ENCODE results near the gene ARHGAP6.
A peak's percentile ranks its signal among the peaks of the same experiment; 100 is the strongest.

The ARHGAP6 gene

GRCh38 chrX:11665168-11666111 is at the start of gene ARHGAP6:
ARHGAP6 (minus strand) TSS chrX:11665920; CDS start chrX:11664828, 1,092 bp downstream.
- H3K4me1 ChIP-seq = peaks cover 0 to 6% (median 0%) of the 10 kb centered on the region in 4 donors
- DNase-seq = peak; percentile 25 to 68
- no peak for TF ChIP-seq CTCF (IDR thresholded peaks at IDR 0.05)
- H3K4me3 ChIP-seq = peak within 1 kb of the TSS; percentile 55 to 59
- H3K9me3 ChIP-seq = peaks cover 0 to 8% (median 0%) of the 10 kb centered on the region in 3 donors
- intact Hi-C loops (cut with DNase I; ENCODE audit: low total_unique reads) = no loop called here
- H3K27ac ChIP-seq = peak within 1 kb of the TSS; percentile 50 to 70
- no peaks in the 10 kb centered on the region for H3K27me3 ChIP-seq
- no peaks in the 10 kb centered on the region for H3K36me3 ChIP-seq

- H3K9me3 ChIP-seq = no peaks in the 10 kb centered on the region
- H3K27ac ChIP-seq = no peak overlapping the region
- no peak for TF ChIP-seq CTCF (IDR thresholded peaks at IDR 0.05)
- intact Hi-C loops (cut with DNase I; ENCODE audit: low total_unique reads) = no loop called here
- no peaks in the 10 kb centered on the region for H3K36me3 ChIP-seq
- DNase-seq = no peak
- no peak overlapping the region for H3K4me3 ChIP-seq
- H3K4me1 ChIP-seq = no peaks in the 10 kb centered on the region
- no peaks in the 10 kb centered on the region for H3K27me3 ChIP-seq
Measured at GRCh38 chrX:11704725-11705495, 39.2 kb upstream of the ARHGAP6 start.

GRCh38 chrX:11703855-11704254 is 38.1 kb upstream of the ARHGAP6 start:
- TF ChIP-seq CTCF (IDR thresholded peaks at IDR 0.05) = no peak
- intact Hi-C loops (cut with DNase I; ENCODE audit: low total_unique reads) = no loop called here
- H3K36me3 ChIP-seq = no peaks in the 10 kb centered on the region

GRCh38 chrX:11702965-11703631 is 37.4 kb upstream of the ARHGAP6 start:
- no peaks in the 10 kb centered on the region for H3K9me3 ChIP-seq
- no peaks in the 10 kb centered on the region for H3K36me3 ChIP-seq
- H3K4me1 ChIP-seq = no peaks in the 10 kb centered on the region
- DNase-seq = no peak
- no peak for TF ChIP-seq CTCF (IDR thresholded peaks at IDR 0.05)
- no peak overlapping the region for H3K4me3 ChIP-seq
- H3K27me3 ChIP-seq = no peaks in the 10 kb centered on the region
- no peak overlapping the region for H3K27ac ChIP-seq
- intact Hi-C loops (cut with DNase I; ENCODE audit: low total_unique reads) = no loop called here

More at GRCh38 chrX:11703855-11704254, 38.1 kb upstream of the ARHGAP6 start:
- Histone ChIP-seq H3K4me3 (no peak overlapping the region), H3K4me1 (no peaks in the 10 kb centered on the region), H3K27me3 (no peaks in the 10 kb centered on the region), H3K9me3 (no peaks in the 10 kb centered on the region), H3K27ac (no peak overlapping the region)
- DNase-seq = no peak

GRCh38 chrX:11702420-11702819 is 36.7 kb upstream of the ARHGAP6 start:
- no peak for TF ChIP-seq CTCF (IDR thresholded peaks at IDR 0.05)
- H3K36me3 ChIP-seq = no peaks in the 10 kb centered on the region
- DNase-seq = no peak
- H3K4me3 ChIP-seq = no peak overlapping the region
- intact Hi-C loops (cut with DNase I; ENCODE audit: low total_unique reads) = no loop called here
- H3K9me3 ChIP-seq = no peaks in the 10 kb centered on the region
- H3K27ac ChIP-seq = no peak overlapping the region
- H3K27me3 ChIP-seq = no peaks in the 10 kb centered on the region
- no peaks in the 10 kb centered on the region for H3K4me1 ChIP-seq
